ENCODE results near the gene APOL2.
"Not testable (repeated sequence)": the region's sequence is repeated elsewhere in the genome, so short reads cannot be mapped to it uniquely, and the experiment has no call there.

APOL2 gene

DNA sequence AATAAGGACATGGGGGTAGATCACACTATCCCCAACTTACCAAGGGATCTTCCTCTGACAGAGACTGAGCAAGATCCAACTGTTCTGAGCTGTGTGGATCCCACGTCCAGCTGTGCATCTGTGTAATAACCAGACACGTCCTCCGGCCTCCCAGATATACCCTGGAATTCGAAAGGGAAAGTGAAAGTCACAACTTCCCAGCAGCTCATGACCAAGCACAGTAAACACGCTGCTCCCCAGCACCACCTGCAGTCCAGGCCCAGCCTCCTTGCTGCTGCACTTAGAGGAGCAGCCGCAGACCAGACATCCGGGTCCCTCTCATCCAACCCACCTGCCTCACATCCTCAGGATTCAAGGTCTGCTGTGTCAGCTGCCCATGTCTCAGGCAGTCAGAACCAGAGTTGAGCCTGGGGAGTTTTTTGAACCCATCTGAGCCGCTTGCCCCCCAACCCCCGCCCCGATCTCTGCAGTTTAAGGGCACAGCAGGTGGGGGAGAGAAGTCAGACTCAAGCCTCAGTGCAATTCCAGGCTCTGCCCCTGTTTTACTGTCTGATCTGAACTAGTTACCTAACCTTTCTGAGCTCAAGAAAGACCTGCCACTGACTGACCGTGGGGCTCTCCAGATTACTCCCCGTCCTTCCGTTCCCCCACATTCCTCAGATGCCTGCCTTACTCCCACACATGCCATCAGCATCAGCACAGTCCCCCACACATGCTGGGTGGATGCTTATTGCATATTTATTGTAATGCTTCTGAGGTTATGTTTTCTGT, at the start of gene APOL2:
Gene APOL2, minus strand, starts transcription at position 127 of the 771 bp plus-strand sequence. CDS start 6,365 bp downstream, outside the sequence.
- DNase-seq = peak; percentile 95

DNA sequence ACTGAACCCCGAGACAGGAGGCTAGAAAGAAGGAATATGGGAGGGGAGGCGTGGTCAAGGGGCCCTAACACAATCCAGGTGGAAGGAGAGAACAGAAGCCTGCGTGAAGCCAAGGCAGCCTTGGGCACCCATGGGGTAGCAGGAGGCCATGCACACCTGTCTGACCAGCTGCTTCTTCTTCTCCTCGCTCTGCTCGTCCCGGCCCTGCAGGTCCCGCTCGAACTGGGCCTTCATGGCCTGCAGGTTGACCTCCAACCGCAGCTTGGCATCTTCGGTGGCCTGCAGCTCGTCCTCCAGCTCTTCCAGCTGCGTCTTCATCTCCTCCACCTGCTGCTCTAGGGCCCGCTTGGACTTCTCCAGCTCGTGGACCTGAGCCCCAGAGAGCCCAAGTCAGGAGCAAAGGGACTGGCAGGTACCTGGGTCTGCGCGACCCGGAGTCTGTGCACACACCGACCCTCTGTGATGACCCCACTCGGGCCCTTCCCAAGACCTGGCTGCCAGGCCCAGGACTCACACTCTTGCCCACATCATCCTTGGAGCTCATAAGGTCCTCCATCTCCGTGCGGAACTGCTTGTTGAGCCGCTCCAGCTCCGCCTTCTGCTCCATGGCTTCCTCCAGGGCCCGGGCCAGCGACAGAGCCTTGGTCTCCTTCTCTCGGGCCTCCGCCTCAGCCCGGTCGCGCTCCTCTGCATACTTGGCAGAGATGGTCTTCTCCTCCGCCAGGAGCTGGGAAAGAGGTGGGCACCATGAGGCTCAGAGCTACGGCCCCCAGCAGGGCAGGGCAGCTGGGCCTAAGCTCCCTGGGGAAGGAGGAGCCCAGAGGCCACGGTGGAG, 49.5 kb upstream of the APOL2 start:
- DNase-seq = no peak

GRCh38 chr22:36287881-36288515, 48.7 kb upstream of the APOL2 start:
- no peak for DNase-seq

DNA sequence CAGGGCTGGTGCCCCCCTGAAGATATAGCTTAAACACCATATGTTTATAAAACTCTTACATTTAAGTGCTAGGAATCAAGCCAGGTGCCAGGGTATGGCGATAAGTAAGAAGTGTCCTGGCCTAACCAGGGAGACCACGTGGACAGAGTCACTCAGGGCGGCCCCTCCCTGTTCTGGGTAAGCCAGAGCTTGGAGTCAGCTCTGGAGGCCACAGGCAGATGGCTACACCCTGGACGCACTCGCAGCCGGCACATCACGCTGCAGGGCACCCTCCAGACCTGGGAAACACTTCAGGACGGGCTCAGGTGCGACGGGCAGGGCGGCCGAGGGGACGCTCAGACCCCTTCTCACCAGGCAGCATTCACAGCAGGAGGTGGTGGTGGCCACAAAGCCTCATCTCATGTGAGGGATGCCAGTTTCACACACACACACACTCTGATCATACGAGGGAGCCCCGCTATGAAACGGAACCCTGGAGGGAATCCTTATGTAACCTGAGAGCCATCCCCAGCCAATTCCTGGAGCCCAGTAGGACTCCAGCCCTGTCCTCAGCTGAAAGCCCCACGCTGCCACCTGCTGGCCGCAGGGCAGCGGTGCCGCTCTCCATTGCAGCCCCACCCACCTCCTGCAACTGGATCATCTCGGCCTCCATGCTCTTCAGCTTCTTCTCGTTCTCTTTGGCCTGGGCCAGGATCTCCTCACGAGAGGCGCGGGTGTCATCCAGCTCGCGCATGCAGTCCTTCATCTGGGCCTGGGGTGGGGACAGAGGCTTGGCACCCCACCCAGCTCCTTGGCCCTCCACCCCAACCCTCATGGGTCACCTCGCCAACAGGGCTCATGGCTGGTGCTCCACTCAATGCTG, 47.0 kb upstream of the APOL2 start:
- peak; percentile 83 for DNase-seq

DNA sequence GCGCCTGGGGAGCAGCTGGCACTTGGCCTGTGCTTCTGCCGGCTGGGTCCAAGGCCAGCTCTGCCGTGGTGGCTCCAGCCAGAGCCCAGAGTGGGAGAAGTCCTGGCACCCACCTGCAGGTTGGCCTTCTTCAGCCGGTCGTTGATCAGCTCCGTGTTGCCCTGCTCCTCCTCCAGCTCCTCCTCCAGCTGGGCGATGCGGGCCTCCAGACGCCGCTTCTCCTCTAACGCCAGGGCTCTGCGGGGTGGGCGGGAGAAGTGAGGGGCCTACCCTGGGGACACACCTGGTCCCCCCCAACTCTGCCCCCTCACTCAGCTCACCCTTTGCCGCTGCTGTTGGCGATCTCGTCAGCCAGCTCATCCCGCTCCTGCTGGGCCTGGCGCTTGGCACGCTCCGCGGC, 46.2 kb upstream of the APOL2 start:
- DNase-seq = no peak

DNA sequence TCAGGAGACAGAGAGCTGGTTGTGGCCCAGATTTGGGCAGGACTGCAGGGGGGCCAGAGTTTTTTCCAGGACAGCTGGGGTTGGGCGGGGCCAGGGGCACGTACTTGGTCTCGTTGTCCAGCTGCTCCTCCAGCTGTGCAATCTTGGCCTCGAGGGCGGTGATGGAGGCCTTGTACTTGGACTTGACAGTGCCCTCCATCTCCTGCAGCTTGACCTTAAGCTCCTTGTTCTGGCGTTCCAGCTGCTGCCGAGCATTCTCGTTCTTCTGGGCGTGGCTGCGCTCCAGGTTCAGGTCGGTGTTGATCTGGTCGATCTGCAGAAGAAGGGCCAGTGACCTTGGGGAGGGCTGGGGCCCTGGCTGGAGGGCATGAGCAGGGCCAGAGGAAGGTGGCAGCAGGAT, 45.7 kb upstream of the APOL2 start:
- no peak for DNase-seq

DNA sequence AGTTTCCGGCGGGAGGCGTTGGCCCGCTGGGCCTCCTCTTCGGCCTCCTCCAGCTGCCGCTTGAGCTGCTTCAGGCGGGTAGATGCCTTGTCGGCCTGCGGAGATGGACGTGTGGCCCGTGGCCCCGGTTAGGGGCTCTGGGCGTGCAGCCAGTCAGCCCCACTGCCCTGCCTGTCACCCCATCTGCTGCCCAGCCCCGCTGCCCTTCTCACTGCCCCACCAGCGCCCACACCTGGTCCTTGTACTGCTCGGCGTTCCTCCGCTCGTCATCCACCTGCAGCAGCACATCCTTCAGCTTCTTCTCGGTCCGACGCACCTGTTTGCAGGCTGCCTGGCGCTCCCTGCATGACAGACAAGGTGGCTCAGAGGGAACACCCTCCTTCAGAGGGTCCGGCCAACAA, 44.8 kb upstream of the APOL2 start:
- no peak for DNase-seq

- DNase-seq = no peak
Observed at GRCh38 chr22:36282328-36282831, 43.1 kb upstream of the APOL2 start.

DNA sequence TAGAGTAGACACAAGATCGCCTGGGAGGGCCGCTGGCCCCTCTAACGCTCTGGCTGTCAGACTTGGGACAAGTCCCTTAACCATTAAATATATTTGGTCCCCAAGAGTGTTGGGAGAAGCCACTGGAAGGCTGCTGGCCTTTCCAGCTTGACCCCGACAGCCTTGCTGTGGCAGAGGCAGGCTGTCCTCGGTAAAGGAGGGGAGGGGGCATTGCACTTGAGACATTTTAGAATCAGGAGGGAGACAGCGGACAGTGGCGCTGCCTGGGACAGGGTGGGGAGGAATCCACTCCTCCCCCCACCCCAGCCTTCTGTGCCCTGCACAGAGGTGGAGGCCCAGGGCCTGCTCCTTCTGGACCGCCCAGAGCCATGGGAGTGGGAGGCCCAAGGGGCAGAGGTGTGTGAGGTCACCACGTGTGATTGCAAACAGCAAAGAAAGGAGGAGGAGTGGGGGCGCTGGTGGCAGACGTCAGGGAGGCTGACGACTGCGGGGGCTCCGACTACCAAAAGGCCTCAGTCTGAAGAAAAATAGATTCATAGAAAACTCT, 42.5 kb upstream of the APOL2 start:
- no peak for DNase-seq

- no peak for DNase-seq
Observed at GRCh38 chr22:36280379-36280778, 41.1 kb upstream of the APOL2 start.

DNA sequence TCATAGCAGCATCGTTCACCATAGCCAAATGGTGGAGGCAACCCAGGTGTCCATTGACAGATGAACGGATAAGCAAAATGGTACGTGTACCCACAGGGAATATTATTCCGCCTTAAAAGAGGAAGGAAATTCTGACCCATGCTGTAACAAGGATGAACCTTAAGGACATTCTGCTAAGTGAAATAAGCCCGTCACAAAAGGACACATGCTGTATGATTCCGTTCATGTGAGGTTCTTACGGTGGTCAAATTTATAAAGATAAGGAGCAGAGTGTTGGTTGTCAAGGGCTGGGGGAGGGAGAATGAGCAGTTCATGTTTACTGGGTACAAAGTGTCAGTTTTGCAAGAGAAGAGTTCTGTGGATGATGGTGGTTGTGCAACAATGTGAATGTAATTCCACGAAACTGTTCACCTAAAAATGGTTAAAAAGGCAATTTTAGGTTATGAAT, 39.9 kb upstream of the APOL2 start:
- no peak for DNase-seq

- peak; percentile 65 for DNase-seq
Observed at GRCh38 chr22:36277482-36278291, 38.4 kb upstream of the APOL2 start.

GRCh38 chr22:36274531-36274930, 35.2 kb upstream of the APOL2 start:
- DNase-seq = no peak

GRCh38 chr22:36271951-36272350, 32.6 kb upstream of the APOL2 start:
- not testable (repeated sequence) for DNase-seq

DNA sequence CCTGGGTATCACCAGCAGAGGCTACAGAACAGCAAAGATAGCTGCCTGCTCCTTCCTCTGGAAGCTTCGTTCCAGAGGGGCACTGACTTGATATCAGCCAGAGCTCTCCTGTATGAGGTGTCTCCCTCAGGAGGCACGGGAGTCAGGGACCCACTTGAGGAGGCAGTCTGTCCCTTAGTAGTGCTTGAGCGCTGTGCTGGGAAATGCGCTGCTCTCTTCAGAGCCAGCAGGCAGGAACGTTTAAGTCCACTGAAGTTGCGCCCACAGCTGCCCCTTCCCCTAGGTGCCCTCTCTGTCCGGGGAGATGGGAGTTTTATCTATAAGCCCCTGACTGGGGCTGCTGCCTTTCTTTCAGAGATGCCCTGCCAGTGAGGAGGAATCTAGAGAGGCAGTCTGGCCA, 31.9 kb upstream of the APOL2 start:
- not testable (repeated sequence) for DNase-seq

GRCh38 chr22:36267896-36268485, 28.7 kb upstream of the APOL2 start:
- no peak for DNase-seq

- DNase-seq = no peak
Observed at GRCh38 chr22:36267058-36267457, 27.7 kb upstream of the APOL2 start.

- not testable (repeated sequence) for DNase-seq
Observed at GRCh38 chr22:36263886-36264664, 24.7 kb upstream of the APOL2 start.

- DNase-seq = not testable (repeated sequence)
Observed at GRCh38 chr22:36263216-36263673, 23.9 kb upstream of the APOL2 start.

DNA sequence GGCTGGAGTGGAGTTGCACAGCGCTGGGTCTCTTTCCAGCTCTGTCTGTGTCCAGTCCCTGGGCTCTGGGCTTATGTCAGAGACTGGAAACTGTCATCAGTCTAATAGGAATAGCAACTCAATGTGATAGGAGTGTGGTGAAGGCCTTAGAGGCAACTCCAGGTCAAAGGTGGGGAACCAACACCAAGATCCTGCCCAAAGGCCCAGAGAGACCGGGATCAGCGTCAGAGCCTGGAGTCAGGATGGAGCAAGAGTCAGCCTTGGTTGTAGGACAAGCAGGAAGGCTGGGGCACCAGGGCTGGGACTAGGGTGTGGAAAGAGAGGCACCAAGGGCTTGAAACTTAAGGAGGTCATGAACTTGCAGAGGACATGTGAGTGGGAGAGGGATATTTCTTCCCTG, 23.0 kb upstream of the APOL2 start:
- not testable (repeated sequence) for DNase-seq
